Measurements from ENCODE around the gene ATG14. TPM values are rescaled to one million over a fixed set of nuclear protein-coding genes. Genes with fewer than 3 reads are reported as not detected.
A peak's percentile ranks its signal among the peaks of the same experiment; 100 is the strongest.

ATG14 gene
- total and polyA plus RNA-seq, 2 donors = 8.1 to 12.3 TPM

DNA sequence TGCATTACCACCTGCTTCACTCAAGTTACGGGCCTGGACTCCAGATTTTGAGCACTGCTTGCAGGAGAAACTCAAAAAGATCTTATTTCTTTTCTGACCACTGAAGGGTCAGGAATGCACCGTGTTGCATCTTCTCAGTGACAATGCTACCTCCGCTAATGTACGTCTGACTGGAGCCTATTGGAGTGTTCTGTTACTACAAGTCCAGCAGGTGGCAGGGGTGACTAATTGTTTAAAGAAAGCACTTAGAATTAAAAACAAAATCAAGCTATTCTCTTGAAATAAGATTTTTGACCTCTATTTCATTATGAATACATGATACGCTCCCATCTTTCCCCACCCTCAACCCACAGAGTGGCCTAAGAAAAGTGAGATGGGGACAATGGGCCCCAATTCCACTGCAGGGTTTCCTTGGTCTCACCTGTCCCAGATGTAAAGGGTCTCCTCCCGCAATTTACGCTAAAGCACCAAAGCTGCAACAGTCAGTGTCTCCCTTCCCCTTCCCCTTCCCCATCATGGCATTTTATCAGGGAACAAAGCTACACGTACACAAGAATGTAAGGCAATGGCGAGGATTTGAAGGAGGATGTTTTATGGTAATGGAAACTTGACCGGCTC, 26.5 kb upstream of the ATG14 start:
- peaks cover 0 to 5% of the 10 kb centered on the region in 2 donors for H3K4me1 ChIP-seq (ENCODE audit: control insufficient read depth in 2 of 2, insufficient read depth in 2 of 2, low read length in 2 of 2)
- H3K9me3 ChIP-seq (ENCODE audit: control insufficient read depth in 2 of 2, insufficient read depth in 1 of 2, low read length in 1 of 2) = no peaks in the 10 kb centered on the region
- H3K27me3 ChIP-seq (ENCODE audit: control insufficient read depth in 2 of 2, insufficient read depth in 1 of 2, low read length in 1 of 2) = peaks cover 0 to 17% of the 10 kb centered on the region in 2 donors
- DNase-seq (ENCODE audit: low read depth in 6 of 9, low spot score in 9 of 9) = peak in 2 of 9 donors; percentile 15 to 33
- H3K4me3 ChIP-seq (ENCODE audit: low read length in 2 of 2) = no peak overlapping the region
- WGBS = 67% methylated on average over 10 of the region's 10 CpGs
- no peak overlapping the region for H3K27ac ChIP-seq (ENCODE audit: low read depth in 1 of 2, low read length in 1 of 2)
- H3K36me3 ChIP-seq (ENCODE audit: control insufficient read depth in 2 of 2, insufficient read depth in 2 of 2, low read length in 1 of 2) = no peaks in the 10 kb centered on the region

DNA sequence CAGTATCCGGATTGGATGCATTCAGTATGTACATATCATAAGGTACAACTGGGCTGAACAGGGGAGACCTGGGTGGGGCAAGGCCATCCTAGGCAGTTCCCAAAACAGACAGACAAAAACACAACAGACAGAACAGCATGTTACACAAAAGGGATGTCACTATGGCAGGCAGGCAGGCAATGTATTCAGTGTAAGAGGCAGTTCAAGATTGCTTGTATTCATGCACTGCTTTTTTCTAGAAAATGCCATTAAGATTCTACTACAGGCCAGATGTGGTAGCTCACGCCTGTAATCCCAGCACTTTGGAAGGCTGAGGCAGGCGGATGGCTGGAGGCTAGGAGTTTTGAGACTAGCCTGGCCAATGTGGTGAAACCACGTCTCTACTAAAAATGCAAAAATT, 25.3 kb upstream of the ATG14 start:
- H3K4me1 ChIP-seq (ENCODE audit: control insufficient read depth in 2 of 2, insufficient read depth in 2 of 2, low read length in 2 of 2) = peaks cover 0 to 5% of the 10 kb centered on the region in 2 donors

DNA sequence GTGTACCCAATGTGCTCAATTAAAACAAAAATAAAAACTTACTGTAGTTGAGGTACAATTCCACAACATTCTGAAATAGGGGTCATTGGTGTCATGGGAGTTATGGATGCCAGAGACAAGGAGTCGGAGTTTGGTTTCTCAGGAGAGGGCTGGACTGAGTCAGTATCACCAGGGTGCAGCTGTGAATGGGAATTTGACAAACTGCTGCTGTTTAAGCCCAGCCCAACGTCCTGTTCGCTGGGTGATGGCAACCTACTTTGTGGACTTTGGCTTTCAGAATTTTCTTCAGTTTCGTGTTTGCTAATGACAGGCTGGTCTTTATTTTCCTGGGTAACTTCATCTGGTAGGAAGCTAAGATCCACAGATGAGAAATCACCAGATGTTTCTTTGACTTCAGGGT, 24.9 kb upstream of the ATG14 start:
- no peaks in the 10 kb centered on the region for H3K36me3 ChIP-seq (ENCODE audit: control insufficient read depth in 2 of 2, insufficient read depth in 2 of 2, low read length in 1 of 2)
- no peaks in the 10 kb centered on the region for H3K9me3 ChIP-seq (ENCODE audit: control insufficient read depth in 2 of 2, insufficient read depth in 1 of 2, low read length in 1 of 2)
- H3K4me1 ChIP-seq (ENCODE audit: control insufficient read depth in 2 of 2, insufficient read depth in 2 of 2, low read length in 2 of 2) = peaks cover 0 to 5% of the 10 kb centered on the region in 2 donors
- H3K4me3 ChIP-seq (ENCODE audit: low read length in 2 of 2) = no peak overlapping the region
- peaks cover 0 to 17% of the 10 kb centered on the region in 2 donors for H3K27me3 ChIP-seq (ENCODE audit: control insufficient read depth in 2 of 2, insufficient read depth in 1 of 2, low read length in 1 of 2)
- WGBS = 78% methylated on average over 4 of the region's 4 CpGs
- H3K27ac ChIP-seq (ENCODE audit: low read depth in 1 of 2, low read length in 1 of 2) = no peak overlapping the region
- no peak for DNase-seq (ENCODE audit: low read depth in 6 of 9, low spot score in 9 of 9)

More for the DNA sequence above, 25.3 kb upstream of the ATG14 start:
- H3K36me3 ChIP-seq (ENCODE audit: control insufficient read depth in 2 of 2, insufficient read depth in 2 of 2, low read length in 1 of 2) = no peaks in the 10 kb centered on the region
- peaks cover 0 to 17% of the 10 kb centered on the region in 2 donors for H3K27me3 ChIP-seq (ENCODE audit: control insufficient read depth in 2 of 2, insufficient read depth in 1 of 2, low read length in 1 of 2)
- 96% methylated on average over 4 of the region's 4 CpGs for WGBS
- DNase-seq (ENCODE audit: low read depth in 6 of 9, low spot score in 9 of 9) = no peak
- H3K4me3 ChIP-seq (ENCODE audit: low read length in 2 of 2) = no peak overlapping the region
- H3K9me3 ChIP-seq (ENCODE audit: control insufficient read depth in 2 of 2, insufficient read depth in 1 of 2, low read length in 1 of 2) = no peaks in the 10 kb centered on the region
- no peak overlapping the region for H3K27ac ChIP-seq (ENCODE audit: low read depth in 1 of 2, low read length in 1 of 2)

DNA sequence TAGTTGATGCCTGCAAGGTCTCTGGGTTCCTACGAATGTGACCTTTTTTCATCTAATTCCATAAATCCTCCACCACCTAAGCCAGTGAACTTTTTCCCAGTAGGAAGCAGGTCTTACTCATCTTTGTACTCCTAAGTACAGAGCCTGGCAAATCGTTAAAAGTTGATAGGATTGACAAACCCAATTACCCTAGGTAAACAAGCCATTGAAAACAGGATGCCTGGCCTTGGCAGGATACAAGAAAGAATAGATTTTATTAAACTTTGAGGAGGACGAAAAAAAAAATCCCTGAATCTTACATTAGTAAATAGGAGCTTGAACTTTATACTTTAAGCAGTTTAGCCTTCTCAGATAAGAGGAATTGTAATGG, 23.2 kb upstream of the ATG14 start:
- H3K4me1 ChIP-seq (ENCODE audit: control insufficient read depth in 2 of 2, insufficient read depth in 2 of 2, low read length in 2 of 2) = peaks cover 0 to 11% of the 10 kb centered on the region in 2 donors
- H3K27ac ChIP-seq (ENCODE audit: low read depth in 1 of 2, low read length in 1 of 2) = no peak overlapping the region
- peaks cover 0 to 7% of the 10 kb centered on the region in 2 donors for H3K27me3 ChIP-seq (ENCODE audit: control insufficient read depth in 2 of 2, insufficient read depth in 1 of 2, low read length in 1 of 2)
- 73% methylated on average over 3 of the region's 3 CpGs for WGBS
- H3K4me3 ChIP-seq (ENCODE audit: low read length in 2 of 2) = no peak overlapping the region
- H3K36me3 ChIP-seq (ENCODE audit: control insufficient read depth in 2 of 2, insufficient read depth in 2 of 2, low read length in 1 of 2) = no peaks in the 10 kb centered on the region
- H3K9me3 ChIP-seq (ENCODE audit: control insufficient read depth in 2 of 2, insufficient read depth in 1 of 2, low read length in 1 of 2) = no peaks in the 10 kb centered on the region
- no peak for DNase-seq (ENCODE audit: low read depth in 6 of 9, low spot score in 9 of 9)

DNA sequence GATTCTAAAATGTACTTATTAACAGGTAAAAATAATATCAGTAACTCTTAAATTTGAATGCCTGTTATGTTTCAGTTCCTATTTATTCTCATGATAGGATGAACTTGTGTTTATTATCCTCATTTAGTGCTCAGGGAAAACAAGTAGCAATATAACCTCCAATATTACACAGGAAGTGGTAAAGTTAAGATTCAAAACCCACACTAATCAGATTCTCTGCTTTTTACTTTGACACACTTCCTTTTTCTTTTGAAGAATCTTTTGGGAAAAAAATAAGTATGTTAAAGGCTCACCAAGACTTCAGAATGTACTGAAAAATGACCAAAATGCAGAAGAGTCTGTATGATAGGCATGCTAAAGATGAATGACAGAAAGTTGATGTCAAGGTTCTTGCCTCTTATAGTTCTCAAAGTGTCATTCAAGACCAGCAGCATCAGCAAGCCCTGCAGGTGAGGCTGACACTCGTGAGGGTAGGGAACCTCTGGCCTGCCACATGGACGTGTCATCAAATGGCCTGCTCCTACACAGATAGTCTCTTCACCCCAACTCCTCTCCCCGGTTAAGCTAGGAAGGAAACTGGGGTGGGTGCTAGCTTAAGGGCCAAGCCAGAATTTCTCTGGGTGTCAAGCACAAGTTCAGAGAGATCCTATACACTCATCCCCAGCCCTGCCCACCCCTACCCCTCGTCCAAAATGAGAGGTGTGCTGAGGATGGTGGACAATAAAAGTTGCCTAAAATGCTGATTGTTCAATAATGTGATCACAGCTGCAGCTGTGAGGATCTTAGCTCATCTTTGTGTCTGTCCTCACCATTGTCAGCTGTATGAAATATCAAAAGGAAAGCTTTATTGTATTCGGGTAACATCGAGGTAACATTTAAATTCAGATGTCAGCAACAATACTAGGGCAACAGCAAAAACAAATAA, 22.5 kb upstream of the ATG14 start:
- Histone ChIP-seq H3K9me3 (ENCODE audit: control insufficient read depth in 2 of 2, insufficient read depth in 1 of 2, low read length in 1 of 2) (no peaks in the 10 kb centered on the region), H3K27me3 (ENCODE audit: control insufficient read depth in 2 of 2, insufficient read depth in 1 of 2, low read length in 1 of 2) (peaks cover 0 to 5% of the 10 kb centered on the region in 2 donors), H3K4me3 (ENCODE audit: low read length in 2 of 2) (no peak overlapping the region), H3K27ac (ENCODE audit: low read depth in 1 of 2, low read length in 1 of 2) (no peak overlapping the region), H3K4me1 (ENCODE audit: control insufficient read depth in 2 of 2, insufficient read depth in 2 of 2, low read length in 2 of 2) (peaks cover 0 to 12% of the 10 kb centered on the region in 2 donors), H3K36me3 (ENCODE audit: control insufficient read depth in 2 of 2, insufficient read depth in 2 of 2, low read length in 1 of 2) (no peaks in the 10 kb centered on the region)
- WGBS = 51% methylated on average over 6 of the region's 6 CpGs
- DNase-seq (ENCODE audit: low read depth in 6 of 9, low spot score in 9 of 9) = peak in 1 of 9 donors; percentile 44

DNA sequence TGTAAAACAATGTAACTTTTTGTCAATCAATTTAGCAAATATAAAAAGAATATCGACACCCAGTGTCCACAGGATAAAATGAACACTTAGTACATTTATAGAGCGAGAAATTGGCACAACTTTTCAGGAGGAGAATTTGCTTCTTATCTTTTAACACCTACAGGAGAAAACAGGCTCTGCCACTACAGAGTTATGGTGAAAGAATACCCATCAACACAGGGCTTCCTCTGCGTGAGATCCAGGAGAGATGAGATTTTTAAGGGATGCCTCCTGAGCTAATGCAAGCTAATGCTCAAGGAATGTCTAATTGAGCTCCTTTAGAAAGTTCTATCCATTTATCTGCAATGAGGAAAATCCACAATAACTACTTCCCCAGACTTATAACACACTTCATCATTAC, 21.0 kb upstream of the ATG14 start:
- 96% methylated on average over 3 of the region's 3 CpGs for WGBS
- Histone ChIP-seq H3K36me3 (ENCODE audit: control insufficient read depth in 2 of 2, insufficient read depth in 2 of 2, low read length in 1 of 2) (no peaks in the 10 kb centered on the region), H3K4me3 (ENCODE audit: low read length in 2 of 2) (no peak overlapping the region), H3K9me3 (ENCODE audit: control insufficient read depth in 2 of 2, insufficient read depth in 1 of 2, low read length in 1 of 2) (no peaks in the 10 kb centered on the region), H3K27ac (ENCODE audit: low read depth in 1 of 2, low read length in 1 of 2) (no peak overlapping the region), H3K4me1 (ENCODE audit: control insufficient read depth in 2 of 2, insufficient read depth in 2 of 2, low read length in 2 of 2) (peaks cover 0 to 12% of the 10 kb centered on the region in 2 donors), H3K27me3 (ENCODE audit: control insufficient read depth in 2 of 2, insufficient read depth in 1 of 2, low read length in 1 of 2) (peaks cover 0 to 5% of the 10 kb centered on the region in 2 donors)
- DNase-seq (ENCODE audit: low read depth in 6 of 9, low spot score in 9 of 9) = no peak

DNA sequence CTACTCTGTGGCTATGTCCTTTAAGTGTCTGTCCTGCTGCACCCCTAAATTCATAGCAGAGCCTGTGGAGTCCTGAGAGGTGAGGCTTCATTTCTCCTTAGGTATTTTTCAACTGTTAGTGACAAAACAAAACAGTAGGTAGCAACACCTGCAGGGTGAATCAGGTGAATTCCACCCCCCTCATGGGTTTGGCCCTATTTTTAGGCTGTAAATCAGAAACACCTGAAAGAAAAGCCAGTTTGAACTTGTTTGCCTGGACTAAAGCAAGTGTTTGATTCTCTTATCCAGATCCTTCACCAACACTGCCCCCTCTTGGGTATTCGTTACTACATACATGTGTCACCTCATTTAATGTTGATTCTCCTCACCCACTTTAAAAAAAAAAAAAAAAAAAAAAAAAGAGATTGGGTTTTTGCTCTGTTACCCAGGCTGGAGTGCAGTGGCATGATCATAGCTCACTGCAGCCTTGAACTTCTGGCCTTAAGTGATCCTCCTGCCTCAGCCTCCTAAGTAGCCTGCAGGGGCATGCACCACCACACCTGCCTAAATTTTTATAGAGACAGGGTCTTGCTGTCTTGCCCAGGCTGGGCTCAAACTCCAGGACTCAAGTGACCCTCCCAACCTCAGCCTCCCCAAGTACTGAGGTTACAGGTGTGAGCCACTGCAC, 18.5 kb upstream of the ATG14 start:
- H3K4me1 ChIP-seq (ENCODE audit: control insufficient read depth in 2 of 2, insufficient read depth in 2 of 2, low read length in 2 of 2) = peaks cover 0 to 12% of the 10 kb centered on the region in 2 donors
- H3K4me3 ChIP-seq (ENCODE audit: low read length in 2 of 2) = no peak overlapping the region
- H3K36me3 ChIP-seq (ENCODE audit: control insufficient read depth in 2 of 2, insufficient read depth in 2 of 2, low read length in 1 of 2) = no peaks in the 10 kb centered on the region
- no peaks in the 10 kb centered on the region for H3K9me3 ChIP-seq (ENCODE audit: control insufficient read depth in 2 of 2, insufficient read depth in 1 of 2, low read length in 1 of 2)
- peak overlapping the region in 1 of 2 donors; percentile 16 for H3K27ac ChIP-seq (ENCODE audit: low read depth in 1 of 2, low read length in 1 of 2)
- H3K27me3 ChIP-seq (ENCODE audit: control insufficient read depth in 2 of 2, insufficient read depth in 1 of 2, low read length in 1 of 2) = no peaks in the 10 kb centered on the region
- peak in 7 of 9 donors; percentile 47 to 83 (median 63) for DNase-seq (ENCODE audit: low read depth in 6 of 9, low spot score in 9 of 9)
- 15% methylated on average over 1 of the region's 1 CpG for WGBS

DNA sequence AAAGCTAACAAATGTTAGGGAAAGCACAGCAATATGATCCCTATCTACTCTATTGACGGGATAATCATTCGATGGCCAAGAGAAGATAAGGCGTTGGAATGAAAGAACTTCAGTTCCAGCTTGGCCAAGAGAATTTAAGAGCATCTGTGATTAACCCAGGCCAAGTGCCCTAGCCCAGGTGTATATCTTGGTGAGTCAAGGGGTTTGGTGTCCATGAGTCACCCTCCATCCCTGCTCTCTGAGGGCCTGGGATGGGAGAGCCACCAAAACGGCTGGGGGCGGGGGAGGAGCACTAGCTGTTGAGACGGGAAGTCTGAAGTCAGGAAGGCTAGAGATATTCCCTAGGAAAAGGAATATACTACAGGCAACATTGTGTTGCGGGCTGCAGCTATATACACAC, 15.8 kb upstream of the ATG14 start:
- WGBS = 94% methylated on average over 7 of the region's 7 CpGs
- no peak for DNase-seq (ENCODE audit: low read depth in 6 of 9, low spot score in 9 of 9)

DNA sequence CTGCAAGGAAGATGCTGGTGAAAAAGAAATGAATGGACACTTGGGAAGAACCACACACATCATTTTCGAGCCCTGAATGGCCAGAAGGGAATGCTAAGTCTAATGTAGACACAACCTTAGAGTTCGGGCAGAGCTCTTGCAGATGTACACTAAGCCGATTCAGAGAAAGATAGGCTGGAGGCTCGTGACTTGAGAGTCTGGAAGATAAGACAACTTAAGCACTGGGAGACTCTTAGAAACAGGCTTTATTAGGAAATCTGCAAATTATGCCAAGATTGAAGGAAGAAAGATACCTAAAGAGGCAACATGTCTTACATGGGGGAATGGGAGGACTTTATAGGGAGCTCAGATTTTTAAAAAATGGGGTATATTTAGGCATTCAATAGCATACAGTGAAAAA, 15.3 kb upstream of the ATG14 start:
- no peaks in the 10 kb centered on the region for H3K9me3 ChIP-seq (ENCODE audit: control insufficient read depth in 2 of 2, insufficient read depth in 1 of 2, low read length in 1 of 2)
- H3K4me3 ChIP-seq (ENCODE audit: low read length in 2 of 2) = no peak overlapping the region
- H3K27me3 ChIP-seq (ENCODE audit: control insufficient read depth in 2 of 2, insufficient read depth in 1 of 2, low read length in 1 of 2) = no peaks in the 10 kb centered on the region
- peaks cover 0 to 6% of the 10 kb centered on the region in 2 donors for H3K4me1 ChIP-seq (ENCODE audit: control insufficient read depth in 2 of 2, insufficient read depth in 2 of 2, low read length in 2 of 2)
- WGBS = 94% methylated on average over 4 of the region's 4 CpGs
- no peak overlapping the region for H3K27ac ChIP-seq (ENCODE audit: low read depth in 1 of 2, low read length in 1 of 2)
- no peaks in the 10 kb centered on the region for H3K36me3 ChIP-seq (ENCODE audit: control insufficient read depth in 2 of 2, insufficient read depth in 2 of 2, low read length in 1 of 2)
- no peak for DNase-seq (ENCODE audit: low read depth in 6 of 9, low spot score in 9 of 9)

More for the DNA sequence above, 15.8 kb upstream of the ATG14 start:
- H3K4me1 ChIP-seq (ENCODE audit: control insufficient read depth in 2 of 2, insufficient read depth in 2 of 2, low read length in 2 of 2) = peaks cover 0 to 6% of the 10 kb centered on the region in 2 donors
- H3K36me3 ChIP-seq (ENCODE audit: control insufficient read depth in 2 of 2, insufficient read depth in 2 of 2, low read length in 1 of 2) = no peaks in the 10 kb centered on the region
- H3K9me3 ChIP-seq (ENCODE audit: control insufficient read depth in 2 of 2, insufficient read depth in 1 of 2, low read length in 1 of 2) = no peaks in the 10 kb centered on the region
- no peaks in the 10 kb centered on the region for H3K27me3 ChIP-seq (ENCODE audit: control insufficient read depth in 2 of 2, insufficient read depth in 1 of 2, low read length in 1 of 2)
- no peak overlapping the region for H3K4me3 ChIP-seq (ENCODE audit: low read length in 2 of 2)
- H3K27ac ChIP-seq (ENCODE audit: low read depth in 1 of 2, low read length in 1 of 2) = no peak overlapping the region

Measured in thymus (tissue), 11 donors.